HepG2 (cell line): ENCODE measurements around the gene ERRFI1. TPM values are rescaled to one million over a fixed set of nuclear protein-coding genes. Genes with fewer than 3 reads are reported as not detected.

Experiments
- EEA1 ChIP-seq: sonication (generic); formaldehyde crosslinking; IDR thresholded peaks from 2 replicates; pipeline ENCODE4 v1.5.1; 2020; ENCODE audit warnings: mild to moderate bottlenecking, missing genetic modification reagents, borderline replicate concordance
- KDM4B ChIP-seq: sonication (generic); formaldehyde crosslinking; IDR thresholded peaks from 2 replicates; pipeline ENCODE4 v1.4.0; 2020; ENCODE audit warnings: missing genetic modification reagents
- MEIS1 ChIP-seq: sonication (generic); formaldehyde crosslinking; IDR thresholded peaks from 2 replicates; pipeline ENCODE4 v1.9.0; 2021; ENCODE audit warnings: mild to moderate bottlenecking, missing genetic modification reagents, moderate library complexity, borderline replicate concordance
- MTA3 ChIP-seq: sonication (generic); formaldehyde crosslinking; IDR thresholded peaks from 2 replicates; pipeline ENCODE4 v1.4.0; 2020; ENCODE audit warnings: missing genetic modification reagents
- MTF2 ChIP-seq: sonication (generic); formaldehyde crosslinking; IDR thresholded peaks from 2 replicates; pipeline ENCODE4 v1.5.0; 2020; ENCODE audit warnings: missing genetic modification reagents, borderline replicate concordance
- POLR2AphosphoS5 ChIP-seq: IDR thresholded peaks from 2 replicates; pipeline ENCODE4 v1.6.1; 2012; ENCODE audit warnings: low read depth, low read length
- TCF7 ChIP-seq: sonication (generic); IDR thresholded peaks from 2 replicates; pipeline ENCODE4 v1.6.1; 2016; ENCODE audit warnings: antibody characterized with exemption, low read depth
- ZFP36L1 ChIP-seq: sonication (generic); formaldehyde crosslinking; IDR thresholded peaks from 2 replicates; pipeline ENCODE4 v1.8.0; 2022; ENCODE audit warnings: mild to moderate bottlenecking, missing genetic modification reagents, moderate library complexity
- ZNF235 ChIP-seq: sonication (generic); formaldehyde crosslinking; IDR thresholded peaks from 2 replicates; pipeline ENCODE4 v1.8.1; 2023; ENCODE audit warnings: mild to moderate bottlenecking, missing genetic modification reagents, borderline replicate concordance
- ZNF550 ChIP-seq: sonication (generic); formaldehyde crosslinking; IDR thresholded peaks from 2 replicates; pipeline ENCODE4 v1.4.0; 2020; ENCODE audit warnings: mild to moderate bottlenecking, missing genetic modification reagents, borderline replicate concordance
- polyA plus RNA-seq, 8 experiments: library from polyadenylated mRNA; depleted of rRNA in 3 of 8; stranded (reverse) in 7 of 8; unstranded in 1 of 8; fragments of >200 nt; fragmentation: Illumina TruSeq in 4 of 8; extraction: Trizol in 4 of 8; gene quantifications; 2 replicates each; pipeline versions ENCODE4 v1.2.1 to v1.2.3, GENCODE V29; 2011 to 2016; ENCODE audit warnings: low read depth in 4 of 8, missing spikeins in 1 of 8, mixed read lengths in 1 of 8; ENCODE audit not compliant: insufficient read depth in 1 of 8
- total RNA-seq, 5 experiments: library from RNA; depleted of rRNA; stranded (reverse); fragments of >200 nt; fragmentation: Illumina TruSeq; extraction: Trizol; gene quantifications; 2 replicates each; pipeline ENCODE4 v1.2.3, GENCODE V29; 2016; ENCODE audit warnings: low read depth in 1 of 5
- TF ChIP-seq, protein P1 (sequence below): IDR thresholded peaks from 2 replicates; pipeline ENCODE4 v1.6.1; 2012; ENCODE audit warnings: inconsistent platforms
- TF ChIP-seq, protein P2 (sequence below): sonication (generic); formaldehyde crosslinking; IDR thresholded peaks from 2 replicates; pipeline ENCODE4 v1.5.0; 2020; ENCODE audit warnings: mild to moderate bottlenecking, missing genetic modification reagents
- TF ChIP-seq, protein P3 (sequence below): sonication (generic); formaldehyde crosslinking; conservative IDR thresholded peaks from 2 replicates; pipeline ENCODE4 v1.4.0; 2020; ENCODE audit warnings: missing genetic modification reagents
- TF ChIP-seq, protein P4 (sequence below): sonication (generic); formaldehyde crosslinking; IDR thresholded peaks from 2 replicates; pipeline ENCODE4 v1.4.0; 2020; ENCODE audit warnings: missing genetic modification reagents
- TF ChIP-seq, protein P5 (sequence below): sonication (generic); formaldehyde crosslinking; IDR thresholded peaks from 2 replicates; pipeline ENCODE4 v1.4.0; 2020; ENCODE audit warnings: missing genetic modification reagents
- TF ChIP-seq, protein P6 (sequence below), 2 experiments: sonication (generic) in 1 of 2; formaldehyde crosslinking in 1 of 2; IDR thresholded peaks; 2 replicates each; pipeline versions ENCODE4 v1.4.0 to v1.6.1; 2018 to 2020; ENCODE audit warnings: missing genetic modification reagents in 2 of 2, borderline replicate concordance in 1 of 2, low read depth in 1 of 2, mild to moderate bottlenecking in 1 of 2, missing biosample characterization in 1 of 2
- TF ChIP-seq, protein P7 (sequence below): IDR thresholded peaks from 2 replicates; pipeline ENCODE4 v1.6.1; 2016; ENCODE audit warnings: missing compliant biosample characterization, missing genetic modification reagents, borderline replicate concordance
- TF ChIP-seq, protein P8 (sequence below): IDR thresholded peaks from 2 replicates; pipeline ENCODE4 v1.6.1; 2016; ENCODE audit warnings: low read depth, borderline replicate concordance

The ERRFI1 gene
- total and polyA plus RNA-seq, 2 of the 13 experiments (the other 11 are each of a cell fraction or from before 2014, with no cell fraction given), result 84.4 to 753 TPM

DNA sequence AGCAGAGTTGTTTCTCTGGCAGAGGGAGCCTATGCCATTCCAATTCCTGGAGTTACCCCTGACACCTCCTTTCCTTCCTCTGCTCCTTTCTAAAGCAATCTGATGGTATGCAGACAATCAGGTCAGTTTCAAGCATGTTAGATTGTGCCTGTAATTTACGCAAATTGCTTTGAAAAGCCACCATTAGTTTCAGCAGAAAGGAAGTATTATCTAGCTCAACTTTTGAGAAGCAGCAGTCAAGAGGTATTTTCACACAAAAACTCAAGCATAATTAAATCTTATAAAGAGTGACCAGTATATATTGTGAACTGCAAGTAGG, 2.2 kb downstream of the ERRFI1 start (continued):
- TF ChIP-seq MTF2 (CRISPR knock-in tag) (no peak), EEA1 (CRISPR knock-in tag) (no peak), MTA3 (CRISPR knock-in tag) (no peak), MEIS1 (CRISPR knock-in tag) (no peak), ZNF235 (no peak), ZNF550 (CRISPR knock-in tag) (no peak), KDM4B (CRISPR knock-in tag) (no peak), ZFP36L1 (0 out of 2 replicates have a peak, but pooled peaks have one; percentile 9), TCF7 (no peak), POLR2AphosphoS5 (peak; percentile 11)
- TF ChIP-seq, protein P1, sequence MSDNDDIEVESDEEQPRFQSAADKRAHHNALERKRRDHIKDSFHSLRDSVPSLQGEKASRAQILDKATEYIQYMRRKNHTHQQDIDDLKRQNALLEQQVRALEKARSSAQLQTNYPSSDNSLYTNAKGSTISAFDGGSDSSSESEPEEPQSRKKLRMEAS, result no peak
- TF ChIP-seq, protein P2, sequence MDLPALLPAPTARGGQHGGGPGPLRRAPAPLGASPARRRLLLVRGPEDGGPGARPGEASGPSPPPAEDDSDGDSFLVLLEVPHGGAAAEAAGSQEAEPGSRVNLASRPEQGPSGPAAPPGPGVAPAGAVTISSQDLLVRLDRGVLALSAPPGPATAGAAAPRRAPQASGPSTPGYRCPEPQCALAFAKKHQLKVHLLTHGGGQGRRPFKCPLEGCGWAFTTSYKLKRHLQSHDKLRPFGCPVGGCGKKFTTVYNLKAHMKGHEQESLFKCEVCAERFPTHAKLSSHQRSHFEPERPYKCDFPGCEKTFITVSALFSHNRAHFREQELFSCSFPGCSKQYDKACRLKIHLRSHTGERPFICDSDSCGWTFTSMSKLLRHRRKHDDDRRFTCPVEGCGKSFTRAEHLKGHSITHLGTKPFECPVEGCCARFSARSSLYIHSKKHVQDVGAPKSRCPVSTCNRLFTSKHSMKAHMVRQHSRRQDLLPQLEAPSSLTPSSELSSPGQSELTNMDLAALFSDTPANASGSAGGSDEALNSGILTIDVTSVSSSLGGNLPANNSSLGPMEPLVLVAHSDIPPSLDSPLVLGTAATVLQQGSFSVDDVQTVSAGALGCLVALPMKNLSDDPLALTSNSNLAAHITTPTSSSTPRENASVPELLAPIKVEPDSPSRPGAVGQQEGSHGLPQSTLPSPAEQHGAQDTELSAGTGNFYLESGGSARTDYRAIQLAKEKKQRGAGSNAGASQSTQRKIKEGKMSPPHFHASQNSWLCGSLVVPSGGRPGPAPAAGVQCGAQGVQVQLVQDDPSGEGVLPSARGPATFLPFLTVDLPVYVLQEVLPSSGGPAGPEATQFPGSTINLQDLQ (CRISPR knock-in tag), result no peak
- TF ChIP-seq, protein P3, sequence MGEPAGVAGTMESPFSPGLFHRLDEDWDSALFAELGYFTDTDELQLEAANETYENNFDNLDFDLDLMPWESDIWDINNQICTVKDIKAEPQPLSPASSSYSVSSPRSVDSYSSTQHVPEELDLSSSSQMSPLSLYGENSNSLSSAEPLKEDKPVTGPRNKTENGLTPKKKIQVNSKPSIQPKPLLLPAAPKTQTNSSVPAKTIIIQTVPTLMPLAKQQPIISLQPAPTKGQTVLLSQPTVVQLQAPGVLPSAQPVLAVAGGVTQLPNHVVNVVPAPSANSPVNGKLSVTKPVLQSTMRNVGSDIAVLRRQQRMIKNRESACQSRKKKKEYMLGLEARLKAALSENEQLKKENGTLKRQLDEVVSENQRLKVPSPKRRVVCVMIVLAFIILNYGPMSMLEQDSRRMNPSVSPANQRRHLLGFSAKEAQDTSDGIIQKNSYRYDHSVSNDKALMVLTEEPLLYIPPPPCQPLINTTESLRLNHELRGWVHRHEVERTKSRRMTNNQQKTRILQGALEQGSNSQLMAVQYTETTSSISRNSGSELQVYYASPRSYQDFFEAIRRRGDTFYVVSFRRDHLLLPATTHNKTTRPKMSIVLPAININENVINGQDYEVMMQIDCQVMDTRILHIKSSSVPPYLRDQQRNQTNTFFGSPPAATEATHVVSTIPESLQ (CRISPR knock-in tag), result no peak
- TF ChIP-seq, protein P4, sequence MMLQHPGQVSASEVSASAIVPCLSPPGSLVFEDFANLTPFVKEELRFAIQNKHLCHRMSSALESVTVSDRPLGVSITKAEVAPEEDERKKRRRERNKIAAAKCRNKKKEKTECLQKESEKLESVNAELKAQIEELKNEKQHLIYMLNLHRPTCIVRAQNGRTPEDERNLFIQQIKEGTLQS (CRISPR knock-in tag), result no peak
- TF ChIP-seq, protein P5, sequence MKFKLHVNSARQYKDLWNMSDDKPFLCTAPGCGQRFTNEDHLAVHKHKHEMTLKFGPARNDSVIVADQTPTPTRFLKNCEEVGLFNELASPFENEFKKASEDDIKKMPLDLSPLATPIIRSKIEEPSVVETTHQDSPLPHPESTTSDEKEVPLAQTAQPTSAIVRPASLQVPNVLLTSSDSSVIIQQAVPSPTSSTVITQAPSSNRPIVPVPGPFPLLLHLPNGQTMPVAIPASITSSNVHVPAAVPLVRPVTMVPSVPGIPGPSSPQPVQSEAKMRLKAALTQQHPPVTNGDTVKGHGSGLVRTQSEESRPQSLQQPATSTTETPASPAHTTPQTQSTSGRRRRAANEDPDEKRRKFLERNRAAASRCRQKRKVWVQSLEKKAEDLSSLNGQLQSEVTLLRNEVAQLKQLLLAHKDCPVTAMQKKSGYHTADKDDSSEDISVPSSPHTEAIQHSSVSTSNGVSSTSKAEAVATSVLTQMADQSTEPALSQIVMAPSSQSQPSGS (CRISPR knock-in tag), result no peak
- TF ChIP-seq, protein P6, sequence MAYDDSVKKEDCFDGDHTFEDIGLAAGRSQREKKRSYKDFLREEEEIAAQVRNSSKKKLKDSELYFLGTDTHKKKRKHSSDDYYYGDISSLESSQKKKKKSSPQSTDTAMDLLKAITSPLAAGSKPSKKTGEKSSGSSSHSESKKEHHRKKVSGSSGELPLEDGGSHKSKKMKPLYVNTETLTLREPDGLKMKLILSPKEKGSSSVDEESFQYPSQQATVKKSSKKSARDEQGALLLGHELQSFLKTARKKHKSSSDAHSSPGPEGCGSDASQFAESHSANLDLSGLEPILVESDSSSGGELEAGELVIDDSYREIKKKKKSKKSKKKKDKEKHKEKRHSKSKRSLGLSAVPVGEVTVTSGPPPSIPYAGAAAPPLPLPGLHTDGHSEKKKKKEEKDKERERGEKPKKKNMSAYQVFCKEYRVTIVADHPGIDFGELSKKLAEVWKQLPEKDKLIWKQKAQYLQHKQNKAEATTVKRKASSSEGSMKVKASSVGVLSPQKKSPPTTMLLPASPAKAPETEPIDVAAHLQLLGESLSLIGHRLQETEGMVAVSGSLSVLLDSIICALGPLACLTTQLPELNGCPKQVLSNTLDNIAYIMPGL (CRISPR knock-in tag; IDR thresholded peaks at IDR 0.05; ENCODE audit: borderline replicate concordance in 1 of 2, low read depth in 1 of 2), result 0 out of 4 replicates have a peak, but pooled peaks have one; percentile 11 to 29
- TF ChIP-seq, protein P7, sequence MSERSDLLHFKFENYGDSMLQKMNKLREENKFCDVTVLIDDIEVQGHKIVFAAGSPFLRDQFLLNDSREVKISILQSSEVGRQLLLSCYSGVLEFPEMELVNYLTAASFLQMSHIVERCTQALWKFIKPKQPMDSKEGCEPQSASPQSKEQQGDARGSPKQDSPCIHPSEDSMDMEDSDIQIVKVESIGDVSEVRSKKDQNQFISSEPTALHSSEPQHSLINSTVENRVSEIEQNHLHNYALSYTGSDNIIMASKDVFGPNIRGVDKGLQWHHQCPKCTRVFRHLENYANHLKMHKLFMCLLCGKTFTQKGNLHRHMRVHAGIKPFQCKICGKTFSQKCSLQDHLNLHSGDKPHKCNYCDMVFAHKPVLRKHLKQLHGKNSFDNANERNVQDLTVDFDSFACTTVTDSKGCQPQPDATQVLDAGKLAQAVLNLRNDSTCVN (CRISPR knock-in tag), result no peak
- TF ChIP-seq, protein P8, sequence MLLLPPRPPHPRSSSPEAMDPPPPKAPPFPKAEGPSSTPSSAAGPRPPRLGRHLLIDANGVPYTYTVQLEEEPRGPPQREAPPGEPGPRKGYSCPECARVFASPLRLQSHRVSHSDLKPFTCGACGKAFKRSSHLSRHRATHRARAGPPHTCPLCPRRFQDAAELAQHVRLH (CRISPR knock-in tag), result no peak
